ENCODE data around the gene LRP8. TPM values are rescaled to one million over a fixed set of nuclear protein-coding genes. Genes with fewer than 3 reads are reported as not detected.

The LRP8 gene
- total RNA-seq, 1 donor from 2014 or later: 21.1 TPM

- Histone ChIP-seq H3K4me3 (no peak overlapping the region), H3K27ac (no peak overlapping the region), H3K36me3 (no peaks in the 10 kb centered on the region), H3K4me1 (peaks cover 18% of the 10 kb centered on the region), H3K27me3 (no peaks in the 10 kb centered on the region), H3K9me3 (no peaks in the 10 kb centered on the region)
- TF ChIP-seq POLR2A (IDR thresholded peaks at IDR 0.05) (no peak), POLR2AphosphoS5 (IDR thresholded peaks at IDR 0.05; ENCODE audit: insufficient read depth in 1 of 2, low read depth in 1 of 2) (no peak)
- TF ChIP-seq, protein P1, sequence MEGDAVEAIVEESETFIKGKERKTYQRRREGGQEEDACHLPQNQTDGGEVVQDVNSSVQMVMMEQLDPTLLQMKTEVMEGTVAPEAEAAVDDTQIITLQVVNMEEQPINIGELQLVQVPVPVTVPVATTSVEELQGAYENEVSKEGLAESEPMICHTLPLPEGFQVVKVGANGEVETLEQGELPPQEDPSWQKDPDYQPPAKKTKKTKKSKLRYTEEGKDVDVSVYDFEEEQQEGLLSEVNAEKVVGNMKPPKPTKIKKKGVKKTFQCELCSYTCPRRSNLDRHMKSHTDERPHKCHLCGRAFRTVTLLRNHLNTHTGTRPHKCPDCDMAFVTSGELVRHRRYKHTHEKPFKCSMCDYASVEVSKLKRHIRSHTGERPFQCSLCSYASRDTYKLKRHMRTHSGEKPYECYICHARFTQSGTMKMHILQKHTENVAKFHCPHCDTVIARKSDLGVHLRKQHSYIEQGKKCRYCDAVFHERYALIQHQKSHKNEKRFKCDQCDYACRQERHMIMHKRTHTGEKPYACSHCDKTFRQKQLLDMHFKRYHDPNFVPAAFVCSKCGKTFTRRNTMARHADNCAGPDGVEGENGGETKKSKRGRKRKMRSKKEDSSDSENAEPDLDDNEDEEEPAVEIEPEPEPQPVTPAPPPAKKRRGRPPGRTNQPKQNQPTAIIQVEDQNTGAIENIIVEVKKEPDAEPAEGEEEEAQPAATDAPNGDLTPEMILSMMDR (IDR thresholded peaks at IDR 0.05): no peak
- intact Hi-C loops (cut with DNase I): no loop called here
- DNase-seq (ENCODE audit: extremely low spot score in 2 of 2): no peak
Observed at GRCh38 chr1:53321776-53322602, 5.9 kb downstream of the LRP8 start.

DNA sequence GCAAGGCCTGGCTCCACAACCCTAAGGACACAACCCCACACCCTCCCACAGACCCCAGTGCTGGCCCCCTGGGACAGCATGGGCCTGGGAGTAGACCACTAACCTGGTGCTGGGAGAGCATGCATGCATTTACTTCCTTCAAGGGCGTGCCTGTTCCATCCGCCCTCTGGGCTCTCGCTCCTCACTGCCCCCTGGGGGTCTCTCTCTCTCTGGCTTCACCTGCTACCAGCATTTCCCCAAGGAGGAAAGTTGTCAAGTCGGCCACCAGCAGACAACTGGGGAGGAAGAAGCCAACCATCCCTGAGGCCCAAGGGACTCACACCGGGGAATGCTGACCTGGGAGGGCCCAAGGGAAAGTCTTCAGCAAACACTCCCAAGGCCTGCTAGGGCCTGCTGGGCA, 6.5 kb downstream of the LRP8 start:
- Histone ChIP-seq H3K27ac (no peak overlapping the region), H3K4me1 (peaks cover 12% of the 10 kb centered on the region)

GRCh38 chr1:53320646-53321045, 7.2 kb downstream of the LRP8 start:
- intact Hi-C loops (cut with DNase I): no loop called here
- no peak for DNase-seq (ENCODE audit: extremely low spot score in 2 of 2)
- Histone ChIP-seq H3K4me3 (no peak overlapping the region), H3K36me3 (no peaks in the 10 kb centered on the region), H3K27me3 (no peaks in the 10 kb centered on the region), H3K27ac (no peak overlapping the region), H3K4me1 (peaks cover 6% of the 10 kb centered on the region), H3K9me3 (no peaks in the 10 kb centered on the region)
- TF ChIP-seq, protein P1 (IDR thresholded peaks at IDR 0.05): no peak
- TF ChIP-seq POLR2AphosphoS5 (IDR thresholded peaks at IDR 0.05; ENCODE audit: insufficient read depth in 1 of 2, low read depth in 1 of 2) (no peak), POLR2A (IDR thresholded peaks at IDR 0.05) (no peak)

More for the DNA sequence above, 6.5 kb downstream of the LRP8 start:
- TF ChIP-seq POLR2AphosphoS5 (IDR thresholded peaks at IDR 0.05; ENCODE audit: insufficient read depth in 1 of 2, low read depth in 1 of 2) (no peak), POLR2A (IDR thresholded peaks at IDR 0.05) (no peak)
- TF ChIP-seq, protein P1 (IDR thresholded peaks at IDR 0.05): no peak
- DNase-seq (ENCODE audit: extremely low spot score in 2 of 2): no peak
- no peaks in the 10 kb centered on the region for H3K27me3 ChIP-seq
- no peak overlapping the region for H3K4me3 ChIP-seq
- no peaks in the 10 kb centered on the region for H3K9me3 ChIP-seq
- intact Hi-C loops (cut with DNase I): no loop called here
- no peaks in the 10 kb centered on the region for H3K36me3 ChIP-seq

DNA sequence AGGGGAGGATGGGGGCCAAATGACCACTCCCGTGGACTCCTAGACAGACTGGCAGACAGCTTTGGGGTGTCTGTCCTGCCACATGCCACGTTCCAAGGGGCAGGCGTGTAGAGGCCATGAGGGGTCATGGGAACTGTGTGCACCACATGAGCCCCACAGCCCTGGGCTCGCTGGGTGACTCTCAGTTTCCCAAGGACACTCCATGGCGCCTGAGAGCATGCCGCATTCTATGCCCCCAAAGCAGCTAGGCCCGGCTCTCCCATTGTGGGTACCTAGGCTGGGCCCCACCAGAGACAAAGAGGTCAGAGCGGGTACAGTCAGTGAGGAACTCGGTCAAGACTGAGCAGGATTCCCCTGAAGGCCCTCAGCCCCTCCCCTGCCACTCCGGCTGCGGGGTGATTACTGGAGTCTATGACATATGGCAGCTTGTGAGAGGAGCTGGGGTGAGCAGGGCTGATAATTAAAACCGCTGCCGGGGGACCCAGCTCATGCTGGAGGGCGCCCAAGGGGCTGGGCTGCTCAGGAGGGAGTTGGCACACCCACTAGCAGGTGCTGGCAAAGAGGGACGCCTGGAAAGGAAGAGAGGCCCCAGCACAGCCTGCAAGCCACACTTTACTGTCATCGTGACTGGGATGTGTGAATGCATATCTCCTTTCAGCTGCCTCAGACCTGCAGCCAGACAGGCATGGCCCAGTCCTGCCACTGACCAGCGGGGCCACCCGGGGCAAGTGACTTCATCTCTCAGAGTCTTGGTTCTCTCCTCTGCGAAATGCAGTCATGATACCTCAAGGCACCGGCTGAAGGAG, 8.4 kb downstream of the LRP8 start:
- Histone ChIP-seq H3K27me3 (no peaks in the 10 kb centered on the region), H3K4me1 (no peaks in the 10 kb centered on the region), H3K9me3 (no peaks in the 10 kb centered on the region), H3K36me3 (no peaks in the 10 kb centered on the region), H3K4me3 (no peak overlapping the region), H3K27ac (no peak overlapping the region)
- no peak for DNase-seq (ENCODE audit: extremely low spot score in 2 of 2)
- TF ChIP-seq, protein P1 (IDR thresholded peaks at IDR 0.05): no peak
- TF ChIP-seq POLR2AphosphoS5 (IDR thresholded peaks at IDR 0.05; ENCODE audit: insufficient read depth in 1 of 2, low read depth in 1 of 2) (no peak), POLR2A (IDR thresholded peaks at IDR 0.05) (no peak)
- intact Hi-C loops (cut with DNase I): no loop called here
